PC-9 (cell line): ENCODE data around the gene C12orf50.
"Not testable (repeated sequence)": the region's sequence is repeated elsewhere in the genome, so short reads cannot be mapped to it uniquely, and the experiment has no call there.

Experiments used
- CTCF ChIP-seq: fragments of 200-600 bp; sonication (generic); conservative IDR thresholded peaks from 2 replicates; pipeline ENCODE4 v1.6.1; 2017; ENCODE audit warnings: mixed run types, antibody characterized with exemption, mild to moderate bottlenecking, moderate library complexity
- EZH2 ChIP-seq: fragments of 200-600 bp; sonication (generic); IDR thresholded peaks from 2 replicates; pipeline ENCODE4 v1.8.0; 2017; ENCODE audit warnings: antibody characterized with exemption, low read depth

- TF ChIP-seq CTCF, EZH2: not testable (repeated sequence)
Observed at GRCh38 chr12:87954028-87954427, 75.2 kb downstream of the C12orf50 start.
